ENCODE results near the gene TNK2.

- TF ChIP-seq CTCF (IDR thresholded peaks at IDR 0.05) (no peak), POLR2A (IDR thresholded peaks at IDR 0.05; ENCODE audit: low read length) (no peak), RCOR1 (IDR thresholded peaks at IDR 0.05; ENCODE audit: low read depth, low read length) (no peak)
These were observed 2.1 kb upstream of the TNK2 start for GRCh38 chr3:195910499-195910845.
